Mucosa of gallbladder (tissue), 1 donor: ENCODE data around the gene TPRN. TPM values are rescaled to one million over a fixed set of nuclear protein-coding genes. Genes with fewer than 3 reads are reported as not detected.

Source experiments
- DNase-seq: peaks from one replicate; pipeline ENCODE4 v3.0.0-alpha.2; 2020; ENCODE audit warnings: low spot score
- total RNA-seq: library from RNA; stranded (reverse); gene quantifications from one replicate; pipeline ENCODE4 v1.2.1, GENCODE V29; 2021
- donor health status: DM: no; HTN: no; CAD: no.

TPRN gene
- total RNA-seq, 1 donor from 2014 or later, result 74.4 TPM

- DNase-seq, result no peak
Observed at GRCh38 chr9:137173796-137174664, 26.5 kb downstream of the TPRN start.

GRCh38 chr9:137172901-137173795 is 27.4 kb downstream of the TPRN start:
- DNase-seq, result no peak

GRCh38 chr9:137171149-137171900 is 29.2 kb downstream of the TPRN start:
- no peak for DNase-seq

- no peak for DNase-seq
Observed at GRCh38 chr9:137170486-137171148, 29.9 kb downstream of the TPRN start.

GRCh38 chr9:137169896-137170358 is 30.6 kb downstream of the TPRN start, which contains the start of gene LRRC26:
LRRC26 (minus strand) TSS chr9:137170051; CDS start chr9:137169943, 108 bp downstream.
- no peak for DNase-seq

- DNase-seq, result no peak
Observed at GRCh38 chr9:137168904-137169856, 31.4 kb downstream of the TPRN start.

- DNase-seq, result no peak
Observed at GRCh38 chr9:137168573-137168903, 32.0 kb downstream of the TPRN start.

- no peak for DNase-seq
Observed at GRCh38 chr9:137167747-137168572, 32.6 kb downstream of the TPRN start.

- no peak for DNase-seq
Observed at GRCh38 chr9:137167277-137167746, 33.2 kb downstream of the TPRN start.

GRCh38 chr9:137166380-137167229 is 33.9 kb downstream of the TPRN start:
- DNase-seq, result no peak

- no peak for DNase-seq
Observed at GRCh38 chr9:137165250-137165836, 35.2 kb downstream of the TPRN start.

- no peak for DNase-seq
Observed at GRCh38 chr9:137164370-137165249, 35.9 kb downstream of the TPRN start.

GRCh38 chr9:137163805-137164204 is 36.7 kb downstream of the TPRN start:
- DNase-seq, result no peak

GRCh38 chr9:137163365-137163715 is 37.2 kb downstream of the TPRN start:
- no peak for DNase-seq

- no peak for DNase-seq
Observed at GRCh38 chr9:137162505-137163364, 37.8 kb downstream of the TPRN start.
